ENCODE results near the gene CDH10.

DNA sequence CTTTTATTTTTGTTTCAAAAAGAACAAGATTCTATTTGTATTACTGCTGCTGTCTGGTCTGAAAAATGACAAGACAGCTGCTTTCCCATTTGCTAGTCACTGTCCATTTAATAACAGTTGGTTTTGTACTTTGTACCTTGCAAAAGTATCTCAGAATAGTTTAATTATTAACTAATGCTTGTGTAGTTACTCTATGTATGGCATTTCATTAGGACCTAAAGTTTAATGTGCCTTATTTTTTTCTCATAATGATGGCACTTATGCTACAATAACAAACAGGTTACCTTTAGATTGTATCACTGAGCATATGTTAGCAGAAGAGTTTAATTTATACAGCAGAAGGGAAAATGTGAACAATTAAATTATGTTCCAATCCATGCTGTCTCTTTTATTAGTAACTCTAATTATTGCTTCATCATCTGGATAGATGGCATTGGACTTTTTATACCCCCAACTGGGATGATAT lies 134.2 kb downstream of the CDH10 start:
- no peak for TF ChIP-seq POLR2AphosphoS5 (IDR thresholded peaks at IDR 0.05)
- TF ChIP-seq, protein P1, sequence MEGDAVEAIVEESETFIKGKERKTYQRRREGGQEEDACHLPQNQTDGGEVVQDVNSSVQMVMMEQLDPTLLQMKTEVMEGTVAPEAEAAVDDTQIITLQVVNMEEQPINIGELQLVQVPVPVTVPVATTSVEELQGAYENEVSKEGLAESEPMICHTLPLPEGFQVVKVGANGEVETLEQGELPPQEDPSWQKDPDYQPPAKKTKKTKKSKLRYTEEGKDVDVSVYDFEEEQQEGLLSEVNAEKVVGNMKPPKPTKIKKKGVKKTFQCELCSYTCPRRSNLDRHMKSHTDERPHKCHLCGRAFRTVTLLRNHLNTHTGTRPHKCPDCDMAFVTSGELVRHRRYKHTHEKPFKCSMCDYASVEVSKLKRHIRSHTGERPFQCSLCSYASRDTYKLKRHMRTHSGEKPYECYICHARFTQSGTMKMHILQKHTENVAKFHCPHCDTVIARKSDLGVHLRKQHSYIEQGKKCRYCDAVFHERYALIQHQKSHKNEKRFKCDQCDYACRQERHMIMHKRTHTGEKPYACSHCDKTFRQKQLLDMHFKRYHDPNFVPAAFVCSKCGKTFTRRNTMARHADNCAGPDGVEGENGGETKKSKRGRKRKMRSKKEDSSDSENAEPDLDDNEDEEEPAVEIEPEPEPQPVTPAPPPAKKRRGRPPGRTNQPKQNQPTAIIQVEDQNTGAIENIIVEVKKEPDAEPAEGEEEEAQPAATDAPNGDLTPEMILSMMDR (IDR thresholded peaks at IDR 0.05; ENCODE audit: poor library complexity, severe bottlenecking), result no peak
- TF ChIP-seq EZH2 (IDR thresholded peaks at IDR 0.05; ENCODE audit: borderline replicate concordance, insufficient read depth, low read length, poor library complexity, severe bottlenecking), result no peak
- no peak for TF ChIP-seq EP300 (conservative IDR thresholded peaks at IDR 0.05; ENCODE audit: poor library complexity, severe bottlenecking)
- no peak for TF ChIP-seq TAF1 (IDR thresholded peaks at IDR 0.05; ENCODE audit: low read depth)
- TF ChIP-seq MXI1 (conservative IDR thresholded peaks at IDR 0.05; ENCODE audit: poor library complexity, severe bottlenecking), result no peak
- TF ChIP-seq RAD21 (conservative IDR thresholded peaks at IDR 0.05), result no peak

Data from neural cell (in vitro differentiated cells).